Activated CD8-positive, alpha-beta memory T cell treated with anti-CD3 and anti-CD28 coated beads for 1 hour (primary cell): ENCODE data around the gene NCOA5.

ENCODE experiments used
- DNase-seq, 2 donors: peaks; one replicate each; pipeline ENCODE4 v3.0.0-alpha.2; 2020; ENCODE audit warnings: low read depth in 1 of 2; ENCODE audit errors: extremely low read depth in 1 of 2

The NCOA5 gene

DNA sequence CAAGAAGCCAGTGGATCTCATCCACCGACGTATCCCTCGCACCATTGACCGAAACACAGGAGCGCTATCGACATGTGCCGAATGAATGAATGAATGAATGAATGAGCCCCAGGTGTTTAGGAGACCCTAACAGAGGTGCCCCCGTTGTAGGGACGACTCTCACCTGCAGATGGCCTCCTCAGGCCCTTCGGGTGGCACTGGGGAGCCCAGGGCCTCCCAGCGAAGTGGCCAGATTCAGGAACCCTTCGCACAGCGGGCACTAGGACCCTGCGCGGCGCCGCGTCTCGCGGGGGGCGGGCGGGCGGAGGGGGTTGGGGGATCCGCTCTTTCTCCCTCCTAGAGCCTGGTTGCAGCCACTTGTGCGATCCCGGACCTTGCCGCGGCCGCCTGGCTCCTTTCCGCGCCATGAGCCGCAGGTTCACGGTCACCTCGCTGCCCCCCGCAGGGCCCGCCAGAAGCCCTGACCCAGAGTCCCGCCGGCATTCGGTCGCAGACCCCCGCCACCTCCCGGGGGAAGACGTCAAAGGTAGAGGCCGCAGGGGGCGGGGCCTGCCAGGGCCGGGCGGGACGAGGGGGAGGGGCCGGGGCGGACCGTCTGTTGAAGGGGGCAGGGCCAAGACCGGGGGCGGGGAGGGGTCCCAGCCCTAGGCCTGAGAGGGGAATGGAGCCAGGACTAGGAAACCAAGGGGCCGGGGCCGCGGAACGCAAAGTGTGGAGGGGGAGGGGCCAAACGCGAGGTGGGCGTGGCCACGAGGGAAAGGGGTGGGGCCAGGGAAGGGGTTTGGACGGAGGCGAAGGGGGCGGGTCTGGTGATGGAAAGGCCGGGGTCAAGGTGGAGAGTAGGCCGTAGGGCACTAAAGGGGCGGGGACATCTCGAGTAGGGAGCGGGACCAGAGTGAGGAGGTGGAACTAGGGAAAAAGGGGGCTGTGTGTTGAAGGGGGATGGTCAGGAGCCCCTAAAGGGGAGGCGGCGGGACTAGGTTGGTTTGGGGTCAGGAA is 68.1 kb downstream of the NCOA5 start:
- DNase-seq, result peak in 1 of 2 donors; percentile 11

DNA sequence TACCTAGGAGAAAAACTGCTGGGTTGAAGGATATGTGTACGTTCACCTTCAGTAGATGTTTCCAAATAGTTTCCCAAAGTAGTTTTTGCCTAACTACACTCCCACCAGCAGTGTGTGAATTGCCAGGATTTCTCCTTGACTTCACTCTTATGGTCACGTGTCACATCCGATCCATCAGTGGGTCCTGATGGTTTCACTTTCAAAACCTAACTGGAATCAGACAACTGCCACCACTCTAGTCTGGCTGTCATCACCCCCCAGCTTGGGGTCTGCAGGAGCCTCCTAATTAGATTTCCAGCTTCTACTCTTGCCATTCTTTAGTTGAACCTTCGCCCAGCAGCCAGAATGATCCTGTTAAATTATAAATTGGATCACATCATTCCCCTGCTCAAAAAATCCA is 69.2 kb downstream of the NCOA5 start:
- no peak for DNase-seq

DNA sequence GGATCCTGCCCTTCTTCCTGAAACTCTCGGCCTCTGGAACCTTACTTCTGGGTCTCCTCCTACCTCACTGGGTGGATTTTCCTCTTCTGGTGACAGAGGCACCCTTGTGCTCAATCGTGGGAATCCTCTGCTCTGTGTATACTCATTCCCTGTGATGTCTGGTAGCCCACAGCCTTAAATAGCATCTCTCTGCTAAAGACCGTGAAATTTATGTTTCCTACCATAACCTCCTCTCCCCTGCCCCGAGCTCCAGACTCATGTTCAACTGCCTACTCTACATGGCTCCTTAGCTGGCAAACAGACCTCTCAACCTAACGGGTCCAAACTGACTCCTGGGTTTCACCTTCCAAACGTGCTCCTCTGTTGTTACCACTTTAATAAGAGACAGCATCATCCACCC is 71.2 kb downstream of the NCOA5 start:
- DNase-seq, result no peak

DNA sequence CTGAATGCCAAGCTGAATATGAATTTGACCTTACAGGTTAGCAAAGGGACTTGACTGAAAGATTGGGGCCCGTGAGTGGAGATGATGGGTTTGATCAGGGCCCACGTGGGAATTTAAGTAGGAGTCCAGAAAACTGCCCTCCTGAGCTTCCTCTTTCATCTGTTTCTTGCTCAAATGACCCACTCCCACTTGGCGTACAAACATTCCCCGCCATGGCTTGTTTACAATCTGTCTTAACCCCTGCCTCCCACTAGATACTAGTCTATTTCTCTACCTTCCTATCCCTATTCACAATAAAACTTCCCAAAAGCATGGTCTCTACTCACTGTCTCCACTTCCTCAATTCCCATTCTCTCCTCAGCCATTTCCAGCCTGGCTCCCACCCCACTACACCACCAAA is 71.7 kb downstream of the NCOA5 start:
- no peak for DNase-seq

DNA sequence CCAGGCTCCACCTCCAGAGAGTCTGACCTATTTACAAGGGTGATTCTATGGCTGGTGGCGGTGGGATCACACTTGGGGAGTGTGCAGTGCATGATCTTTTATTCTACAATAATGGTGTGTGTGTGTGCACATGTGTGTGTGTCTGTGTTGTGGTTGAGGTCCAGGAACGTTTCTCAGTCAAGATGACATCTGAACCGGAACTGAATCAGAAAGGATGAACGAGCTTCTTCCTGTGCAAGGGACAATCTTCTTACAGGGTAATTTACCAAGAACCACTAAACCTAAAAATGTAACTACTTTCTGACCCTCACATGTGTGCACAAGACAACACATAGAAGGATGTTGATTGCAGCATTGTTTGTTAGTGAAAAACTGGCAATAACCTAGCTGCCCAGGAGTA is 72.5 kb downstream of the NCOA5 start:
- DNase-seq, result no peak

DNA sequence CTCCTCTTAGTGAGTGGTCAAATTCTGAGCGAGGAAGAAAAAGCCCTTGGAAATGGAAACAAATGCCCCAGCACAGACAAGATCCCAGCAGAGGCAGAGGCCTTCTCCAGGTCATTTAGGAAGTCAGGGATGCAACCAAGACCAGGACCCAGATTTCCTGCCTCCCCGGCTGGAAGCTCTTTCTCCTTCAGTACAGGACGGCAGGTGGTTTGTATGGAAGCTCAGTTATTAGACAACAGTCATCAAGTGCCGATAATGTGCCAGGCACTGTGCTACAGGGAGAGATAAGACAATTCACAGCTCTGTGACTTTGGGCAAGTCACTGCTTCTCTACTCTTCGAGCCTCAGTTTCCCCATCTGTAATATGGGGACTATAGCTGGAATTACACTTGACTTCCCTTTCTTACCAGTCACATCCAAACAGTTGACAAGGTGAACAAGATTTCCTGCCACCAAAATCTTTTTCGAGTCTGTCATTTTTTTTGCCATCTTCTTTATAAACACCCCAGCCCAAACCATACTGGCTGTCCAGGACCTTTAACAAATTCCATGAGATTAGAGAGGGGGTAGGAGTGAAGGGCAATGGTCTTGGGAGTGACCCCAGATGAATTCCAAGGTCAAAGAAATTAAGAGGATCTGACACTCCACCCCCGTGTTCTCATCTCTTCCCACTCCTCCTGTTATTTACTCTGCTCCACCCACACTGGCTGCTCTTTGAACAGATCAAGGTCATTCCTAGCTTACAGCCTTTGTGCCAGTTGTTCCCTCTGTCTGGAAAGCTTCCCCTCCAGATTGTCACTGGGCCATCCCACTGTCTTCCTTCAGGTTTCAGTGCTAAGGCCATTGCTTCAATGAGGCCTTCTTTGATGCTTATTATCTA is 75.0 kb downstream of the NCOA5 start:
- DNase-seq, result no peak

DNA sequence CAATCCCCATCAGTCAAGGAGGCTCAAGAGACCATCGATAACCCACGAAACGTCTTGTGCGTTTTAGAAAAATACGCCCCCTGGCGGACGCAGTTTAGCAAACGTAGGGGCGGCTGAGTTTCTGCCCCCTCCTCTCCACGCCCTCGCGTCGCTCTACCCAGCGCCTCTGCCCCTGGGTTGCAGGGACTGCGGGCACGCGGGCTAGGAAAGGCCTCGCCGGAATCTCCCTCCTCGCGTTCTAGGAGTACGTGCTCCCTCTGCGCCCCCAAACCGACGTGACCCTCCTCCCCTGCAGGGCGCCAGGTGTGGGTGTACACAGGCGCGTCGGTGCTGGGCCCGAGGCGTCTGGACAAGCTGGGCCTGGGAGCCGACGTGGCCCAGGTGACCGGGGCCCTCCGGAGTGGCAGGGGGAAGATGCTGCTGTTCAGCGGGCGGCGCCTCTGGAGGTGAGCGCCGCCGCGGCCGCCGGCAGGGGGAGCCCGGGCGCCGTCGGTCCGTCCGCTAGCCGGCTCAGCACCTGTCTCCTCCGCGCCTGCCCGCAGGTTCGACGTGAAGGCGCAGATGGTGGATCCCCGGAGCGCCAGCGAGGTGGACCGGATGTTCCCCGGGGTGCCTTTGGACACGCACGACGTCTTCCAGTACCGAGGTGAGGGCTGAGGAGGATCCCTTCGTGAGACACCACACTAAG is 75.8 kb downstream of the NCOA5 start:
- peak in 1 of 2 donors; percentile 46 for DNase-seq

DNA sequence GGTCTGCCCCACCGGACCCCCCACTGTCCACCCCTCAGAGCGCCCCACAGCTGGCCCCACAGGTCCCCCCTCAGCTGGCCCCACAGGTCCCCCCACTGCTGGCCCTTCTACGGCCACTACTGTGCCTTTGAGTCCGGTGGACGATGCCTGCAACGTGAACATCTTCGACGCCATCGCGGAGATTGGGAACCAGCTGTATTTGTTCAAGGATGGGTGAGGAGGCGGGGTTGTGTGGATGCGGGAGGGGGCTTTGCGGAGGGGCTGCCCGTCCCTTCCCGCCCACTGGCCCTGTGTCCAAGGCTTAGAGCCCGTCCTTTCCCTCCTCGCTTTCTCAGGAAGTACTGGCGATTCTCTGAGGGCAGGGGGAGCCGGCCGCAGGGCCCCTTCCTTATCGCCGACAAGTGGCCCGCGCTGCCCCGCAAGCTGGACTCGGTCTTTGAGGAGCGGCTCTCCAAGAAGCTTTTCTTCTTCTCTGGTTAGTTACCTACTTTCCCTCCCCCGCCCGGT is 76.4 kb downstream of the NCOA5 start:
- no peak for DNase-seq

DNA sequence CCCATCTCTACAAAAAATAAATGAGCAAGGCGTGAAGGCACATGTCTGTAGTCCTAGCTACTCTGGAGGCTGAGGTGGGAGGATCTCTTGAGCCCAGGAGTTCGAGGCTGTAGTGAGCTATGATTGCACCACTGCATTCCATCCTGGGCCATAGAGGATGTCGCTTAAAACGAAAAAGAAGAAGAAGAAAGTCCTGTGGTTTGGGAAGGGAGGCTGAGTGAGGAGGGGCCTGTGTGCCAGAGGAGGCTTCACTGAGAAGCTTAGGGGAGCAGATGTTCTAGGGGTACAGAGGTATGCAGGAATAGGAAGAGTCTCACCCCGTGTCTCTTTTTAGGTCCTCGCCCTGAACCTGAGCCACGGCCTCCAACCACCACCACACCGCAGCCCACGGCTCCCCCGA is 76.8 kb downstream of the NCOA5 start:
- no peak for DNase-seq

DNA sequence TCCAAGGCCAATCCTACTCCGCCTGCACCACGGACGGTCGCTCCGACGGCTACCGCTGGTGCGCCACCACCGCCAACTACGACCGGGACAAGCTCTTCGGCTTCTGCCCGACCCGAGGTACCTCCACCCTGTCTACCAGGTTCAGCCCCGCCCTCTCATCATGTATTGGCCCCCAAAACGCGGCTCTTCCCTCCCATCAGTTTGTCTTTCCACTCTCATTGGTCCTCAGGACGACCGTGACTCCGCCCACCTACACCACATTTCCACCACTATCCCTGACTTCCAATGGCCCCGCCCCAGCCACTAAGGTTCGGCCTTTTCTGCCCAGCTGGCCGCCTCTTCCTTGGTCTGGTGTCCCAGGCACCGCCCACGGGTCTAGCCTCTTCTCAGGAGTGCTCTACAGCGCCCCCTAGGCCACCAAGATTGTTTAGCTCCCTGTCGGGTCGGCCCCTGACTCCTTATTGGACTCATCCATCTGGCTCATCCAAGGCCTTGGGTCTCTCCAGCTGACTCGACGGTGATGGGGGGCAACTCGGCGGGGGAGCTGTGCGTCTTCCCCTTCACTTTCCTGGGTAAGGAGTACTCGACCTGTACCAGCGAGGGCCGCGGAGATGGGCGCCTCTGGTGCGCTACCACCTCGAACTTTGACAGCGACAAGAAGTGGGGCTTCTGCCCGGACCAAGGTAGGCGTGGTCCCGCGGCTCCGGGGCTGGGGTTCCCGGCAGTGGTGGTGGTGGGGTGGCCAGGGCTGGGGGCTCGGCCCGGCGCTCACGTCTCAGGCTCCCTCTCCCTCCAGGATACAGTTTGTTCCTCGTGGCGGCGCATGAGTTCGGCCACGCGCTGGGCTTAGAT is 77.9 kb downstream of the NCOA5 start:
- no peak for DNase-seq
